Measurements from ENCODE around the gene CNN3.

Gene CNN3

DNA sequence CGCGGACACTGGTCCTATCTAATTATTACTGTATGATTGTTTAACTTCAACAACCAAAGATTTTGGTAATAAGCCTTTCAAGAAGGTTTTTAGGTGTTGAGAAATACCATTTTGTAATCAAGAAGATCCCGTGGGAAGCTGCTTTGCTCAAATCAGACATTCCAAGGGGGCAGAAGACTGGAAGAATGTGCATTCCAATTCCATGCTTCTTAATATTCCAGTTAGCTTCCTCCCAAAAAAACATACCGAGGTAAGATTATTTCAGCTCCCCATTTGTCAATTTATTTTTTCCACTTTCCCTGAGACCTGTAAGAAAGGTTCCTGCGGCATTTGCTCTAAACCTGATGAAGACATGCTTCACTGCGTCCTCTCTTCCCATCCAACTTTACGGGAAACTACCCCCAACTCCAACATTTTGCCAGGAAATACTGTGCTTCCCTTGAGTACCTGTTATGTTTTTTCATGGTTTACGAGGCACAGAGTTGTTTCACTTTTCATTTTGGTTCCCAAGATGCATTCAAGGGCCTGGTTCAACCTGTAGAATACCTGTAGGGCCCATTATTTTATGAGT, 4.1 kb downstream of the CNN3 start:
- no peak for DNase-seq (ENCODE audit: low read depth)

DNA sequence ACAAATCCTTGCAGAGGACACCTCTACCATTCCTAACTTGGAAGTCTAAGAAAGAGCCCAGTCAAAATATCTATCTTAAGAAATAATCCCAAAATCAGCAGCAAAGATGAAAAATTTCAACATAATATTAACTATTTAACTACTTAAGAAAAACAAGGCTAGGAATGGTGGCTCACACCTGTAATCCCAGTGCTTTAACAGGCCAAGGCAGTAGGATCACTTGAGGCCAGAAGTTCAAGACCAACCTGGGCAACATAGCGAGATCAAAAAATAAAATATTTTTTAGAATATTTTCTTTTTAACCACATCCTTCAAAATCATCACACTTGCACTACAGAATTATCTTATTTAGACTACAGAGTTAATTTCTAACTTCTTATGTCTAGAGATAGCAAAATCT, 4.9 kb downstream of the CNN3 start:
- no peak for DNase-seq (ENCODE audit: low read depth)

DNA sequence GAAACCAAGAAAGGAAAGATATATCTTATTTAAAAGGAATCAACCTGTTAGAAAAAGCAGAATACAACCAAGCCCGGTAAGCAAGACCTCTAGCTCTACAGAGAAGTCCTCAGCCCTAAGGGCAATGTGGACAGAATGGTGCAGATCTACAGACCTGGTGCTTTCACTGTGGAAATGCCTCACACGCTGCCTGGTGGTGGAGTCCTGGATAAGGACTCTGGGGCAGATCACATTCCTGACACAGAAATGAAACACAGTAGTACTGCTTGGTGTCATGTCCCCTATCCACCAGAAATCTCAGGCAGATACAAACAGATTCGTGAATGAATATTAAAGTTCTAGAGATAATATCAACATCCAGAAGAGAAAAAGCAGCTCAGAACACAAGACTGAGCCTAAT, 6.8 kb downstream of the CNN3 start:
- no peak for DNase-seq (ENCODE audit: low read depth)

DNA sequence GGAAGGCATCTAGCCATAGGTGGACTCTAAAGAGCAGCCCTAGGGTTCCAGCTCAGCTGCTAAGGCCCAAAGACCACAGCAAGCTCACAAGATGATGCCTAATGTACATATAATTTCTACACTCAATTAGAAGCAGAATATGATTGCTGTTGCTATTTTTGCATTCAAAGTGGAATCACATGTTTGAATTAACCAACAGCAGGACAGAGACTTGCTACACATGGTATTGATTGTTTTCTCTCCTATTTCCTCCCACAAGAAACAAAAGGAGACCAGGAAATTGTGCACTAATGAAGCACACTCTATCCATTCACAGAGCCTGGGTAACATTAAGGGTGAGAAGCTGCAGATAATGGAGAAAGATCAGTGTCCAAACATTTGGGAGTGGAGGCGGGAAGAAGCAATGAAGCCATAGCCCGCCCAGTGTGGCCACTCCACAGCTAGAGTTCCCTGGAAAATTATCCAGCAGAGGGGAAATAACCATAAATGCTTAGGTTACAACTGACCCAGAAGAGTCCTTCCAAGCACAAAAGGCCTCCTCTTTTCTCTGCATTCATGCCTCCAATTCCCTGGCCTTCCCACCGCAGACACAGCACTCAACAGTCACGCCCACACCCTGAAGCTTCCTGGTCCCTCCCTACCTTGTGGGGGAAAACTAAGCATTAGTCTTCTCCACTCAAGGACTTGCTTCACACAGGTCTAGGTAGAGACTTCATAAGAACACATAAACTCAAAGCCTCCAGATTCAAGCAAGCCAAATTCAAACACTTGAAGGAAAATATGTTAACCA, 7.5 kb downstream of the CNN3 start:
- DNase-seq (ENCODE audit: low read depth), result no peak

DNA sequence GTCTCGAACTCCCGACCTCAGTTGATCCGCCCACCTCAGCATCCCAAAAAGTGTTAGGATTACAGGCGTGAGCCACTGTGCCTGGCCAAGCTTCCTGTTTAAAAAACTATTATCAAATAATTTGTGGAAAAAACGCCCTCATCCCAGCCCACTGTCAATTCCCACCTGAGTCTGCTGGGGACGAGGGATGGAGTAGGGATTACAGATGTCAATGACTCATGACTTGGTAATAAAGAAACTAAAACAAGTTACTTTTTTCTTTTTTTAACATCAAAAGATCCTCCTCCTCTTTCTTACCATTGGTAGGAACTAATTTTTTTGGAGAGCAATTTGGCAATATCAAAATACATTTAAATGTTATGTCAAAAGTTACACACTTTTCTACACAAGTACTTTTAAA, 9.7 kb downstream of the CNN3 start:
- no peak for DNase-seq (ENCODE audit: low read depth)

DNA sequence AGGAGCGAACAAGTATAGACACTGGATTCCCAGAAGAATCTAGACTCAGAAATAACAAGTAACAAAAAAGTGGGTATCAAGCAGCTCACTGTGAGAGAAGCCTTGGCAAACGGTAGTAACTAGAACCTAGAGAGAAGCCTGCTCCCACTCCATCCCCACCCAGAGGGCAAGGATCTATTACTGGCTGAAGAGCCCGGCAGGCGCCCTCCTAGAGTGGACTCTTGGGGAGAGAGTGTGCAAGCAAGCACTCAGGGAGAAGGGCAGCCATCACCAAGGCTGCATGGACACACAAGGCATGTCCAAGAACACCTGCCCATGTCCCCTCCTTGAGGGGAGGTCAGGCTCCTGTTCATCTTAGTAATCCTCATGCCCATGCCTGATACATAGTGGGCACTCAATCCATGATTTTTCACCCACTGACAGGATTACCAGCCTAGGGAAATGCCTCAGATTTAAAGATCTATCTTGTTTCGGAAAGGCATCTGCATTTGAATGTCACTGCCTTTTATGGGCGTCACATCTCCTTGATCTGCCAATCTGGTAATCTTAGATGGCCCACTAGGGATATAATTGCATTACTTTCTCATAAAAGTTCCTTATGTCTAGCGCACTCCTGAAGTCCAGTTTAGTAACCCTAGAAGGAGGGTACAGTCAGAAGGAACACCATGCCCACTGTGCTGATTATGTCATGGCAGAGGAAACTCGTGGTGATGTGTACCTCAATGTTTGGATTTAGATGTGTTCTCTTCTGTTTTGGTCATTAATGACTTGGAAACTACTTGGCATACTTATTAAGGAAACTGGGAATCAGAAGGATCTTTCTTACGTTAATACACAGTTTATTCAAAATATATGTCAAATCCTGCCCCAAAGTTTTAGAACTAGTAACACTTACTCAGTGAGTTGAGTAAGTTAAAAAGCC, 14.4 kb downstream of the CNN3 start:
- DNase-seq (ENCODE audit: low read depth), result no peak

DNA sequence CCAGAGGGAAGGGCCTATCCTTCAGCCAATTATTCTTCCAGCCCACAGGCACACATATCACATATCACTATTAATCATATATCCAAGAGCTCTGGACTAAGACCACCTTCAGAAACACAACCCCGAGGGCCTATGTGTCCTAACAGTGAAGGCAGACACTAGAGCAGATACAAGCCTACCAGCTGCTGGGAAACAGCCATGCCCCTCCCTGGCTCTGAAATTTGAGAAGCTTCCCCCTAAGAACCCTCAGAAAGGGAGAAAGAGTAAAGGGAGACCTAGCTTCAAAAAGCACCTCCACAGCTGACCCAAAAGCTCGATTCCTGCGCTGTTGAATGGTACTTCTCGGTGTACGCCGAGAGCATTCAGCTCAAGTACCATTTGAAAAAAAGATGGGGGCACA, 17.4 kb downstream of the CNN3 start:
- no peak for DNase-seq (ENCODE audit: low read depth)

DNA sequence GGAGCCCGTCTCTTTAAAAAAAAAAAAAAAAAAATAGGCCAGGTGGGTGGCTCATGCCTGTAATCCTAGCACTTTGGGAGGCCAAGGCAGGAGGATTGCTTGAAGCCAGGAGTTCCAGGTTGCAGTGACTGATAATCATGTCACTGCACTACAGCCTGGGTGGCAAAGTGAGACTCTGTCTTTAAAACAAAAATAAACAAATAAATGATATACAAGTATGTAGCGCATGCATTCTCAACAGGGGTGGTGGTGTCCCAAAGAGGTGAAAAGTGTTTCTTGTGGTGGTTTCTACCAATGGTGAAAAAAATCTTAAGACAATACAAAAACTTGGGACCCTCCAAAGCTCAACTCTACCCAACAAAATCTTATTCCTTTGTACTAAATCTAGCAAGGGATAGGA, 17.9 kb downstream of the CNN3 start:
- DNase-seq (ENCODE audit: low read depth), result no peak

DNA sequence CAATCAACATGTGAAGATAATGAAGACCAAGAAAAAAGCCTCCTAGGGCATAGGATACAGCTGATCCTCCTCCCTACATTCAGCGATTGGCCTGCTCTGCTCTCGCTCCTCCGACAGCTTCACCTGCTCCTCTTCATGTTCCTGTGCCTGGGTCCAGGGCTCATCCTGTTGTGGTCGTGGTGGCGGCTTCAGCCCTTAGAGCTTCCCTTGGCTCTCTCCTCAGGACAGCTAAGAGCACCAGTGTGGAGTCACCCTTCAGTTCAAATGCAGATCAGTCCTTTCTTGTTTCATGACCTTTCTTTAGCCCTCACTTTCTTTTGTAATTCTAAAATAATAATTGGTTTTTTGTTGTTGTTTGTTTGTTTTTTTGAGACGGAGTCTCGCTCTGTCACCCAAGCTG, 18.7 kb downstream of the CNN3 start:
- no peak for DNase-seq (ENCODE audit: low read depth)

DNA sequence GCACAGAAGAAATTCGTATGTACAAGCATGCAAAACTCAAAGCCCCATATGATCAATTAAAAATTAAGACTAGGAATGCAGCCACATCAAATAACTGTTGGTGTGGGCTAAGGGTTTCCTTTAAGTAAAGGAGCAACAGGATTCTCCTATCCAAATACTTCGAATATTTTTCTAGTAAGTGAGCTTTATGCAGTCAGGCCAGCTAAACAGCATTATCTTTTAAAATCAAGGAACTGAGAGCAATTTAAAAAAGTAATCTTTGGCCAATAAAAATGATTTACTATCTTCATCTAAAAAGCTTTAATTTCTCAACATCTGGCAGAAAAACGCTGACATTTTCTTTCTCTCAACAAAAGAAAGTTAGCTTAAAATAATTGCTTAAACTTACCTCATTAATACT, 19.8 kb downstream of the CNN3 start:
- DNase-seq (ENCODE audit: low read depth), result no peak

DNA sequence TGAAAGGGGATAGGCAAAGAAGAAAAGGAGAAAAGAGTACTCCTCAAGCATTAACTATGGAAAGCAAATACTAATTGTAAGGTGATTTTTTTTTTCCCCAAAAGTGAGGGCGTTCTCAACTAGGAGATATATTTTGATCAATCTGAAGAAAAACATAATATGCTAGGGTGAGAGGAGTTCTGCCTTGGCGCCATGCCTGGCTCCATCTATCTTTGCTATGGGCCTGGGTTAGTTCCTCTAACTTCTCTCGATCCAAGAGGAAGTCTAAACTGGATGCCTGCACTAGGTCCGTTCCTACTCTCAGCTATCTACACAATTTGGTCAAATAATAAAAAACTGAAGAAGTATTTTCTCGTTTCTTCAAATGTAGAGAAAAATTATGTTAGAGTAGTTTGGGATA, 20.5 kb downstream of the CNN3 start:
- DNase-seq (ENCODE audit: low read depth), result no peak

DNA sequence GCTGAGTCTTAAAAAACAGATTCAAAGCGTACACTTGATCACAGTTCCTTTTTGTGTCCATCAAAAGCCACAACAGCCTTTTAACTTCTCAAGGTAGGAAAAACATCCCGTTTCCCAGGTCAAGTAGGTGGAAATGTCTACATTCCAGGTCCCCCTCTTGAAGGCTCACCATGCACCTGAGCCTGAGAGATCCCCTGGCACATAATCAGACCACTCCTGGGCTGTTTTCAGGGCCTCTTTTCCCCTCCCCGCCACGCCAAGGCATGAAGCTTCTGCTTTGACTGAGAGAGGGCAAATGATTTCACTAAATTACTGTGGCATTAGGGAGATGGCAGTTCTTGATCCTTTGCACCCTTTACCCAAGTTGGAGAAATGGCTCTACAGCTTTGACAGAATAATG, 21.7 kb downstream of the CNN3 start:
- DNase-seq (ENCODE audit: low read depth), result no peak

DNA sequence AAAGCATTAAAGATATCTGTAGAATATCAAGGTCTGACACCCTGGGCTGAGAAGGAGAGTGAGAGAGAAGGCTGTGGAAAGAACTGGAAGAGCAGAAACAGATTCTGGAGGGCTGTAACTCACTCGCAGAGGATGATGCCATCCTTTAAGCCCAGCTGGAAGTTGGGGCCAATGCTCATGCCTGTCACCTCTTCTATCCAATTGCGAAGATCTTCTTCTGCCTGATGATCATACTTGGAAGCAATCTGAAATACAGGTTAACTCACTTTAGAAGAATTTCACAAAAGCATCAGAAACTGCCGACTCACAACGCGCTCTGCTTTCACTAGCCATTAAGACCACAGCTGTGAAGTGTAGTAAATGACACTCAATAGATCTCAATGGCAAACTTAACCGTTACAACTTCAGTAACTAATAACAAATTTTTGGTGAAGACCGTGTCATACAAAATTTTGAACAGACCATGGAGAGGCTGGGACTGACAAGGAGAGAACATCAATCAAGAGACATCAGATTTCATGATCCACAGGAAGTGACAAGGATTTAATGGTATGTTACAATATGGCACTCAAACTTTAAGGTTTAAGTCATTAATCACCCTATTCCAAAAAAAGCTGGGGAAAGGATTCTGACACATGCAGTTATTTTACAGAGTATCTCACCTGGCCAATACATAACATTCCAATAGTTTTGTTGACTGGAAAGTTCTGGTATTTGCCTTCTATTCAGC, 23.5 kb downstream of the CNN3 start:
- DNase-seq (ENCODE audit: low read depth), result no peak

DNA sequence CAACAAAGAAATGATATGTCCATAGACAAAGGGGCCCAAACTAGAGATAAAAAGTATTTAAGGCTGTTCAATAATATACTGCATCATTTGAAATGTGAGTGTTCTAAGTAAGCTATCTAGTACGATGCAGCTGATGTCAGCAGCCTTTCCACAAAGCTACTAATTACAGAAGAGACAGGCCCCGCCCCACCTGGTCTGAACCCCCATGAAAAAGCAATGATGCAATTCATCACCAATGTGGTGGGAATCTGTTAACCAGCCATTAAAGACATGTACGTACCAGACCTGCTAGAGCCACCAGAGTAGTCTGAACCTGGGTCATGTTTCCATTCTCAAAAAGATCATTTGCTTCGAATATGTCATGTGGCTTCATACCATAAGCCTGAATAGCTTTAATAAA, 25.1 kb downstream of the CNN3 start:
- no peak for DNase-seq (ENCODE audit: low read depth)

DNA sequence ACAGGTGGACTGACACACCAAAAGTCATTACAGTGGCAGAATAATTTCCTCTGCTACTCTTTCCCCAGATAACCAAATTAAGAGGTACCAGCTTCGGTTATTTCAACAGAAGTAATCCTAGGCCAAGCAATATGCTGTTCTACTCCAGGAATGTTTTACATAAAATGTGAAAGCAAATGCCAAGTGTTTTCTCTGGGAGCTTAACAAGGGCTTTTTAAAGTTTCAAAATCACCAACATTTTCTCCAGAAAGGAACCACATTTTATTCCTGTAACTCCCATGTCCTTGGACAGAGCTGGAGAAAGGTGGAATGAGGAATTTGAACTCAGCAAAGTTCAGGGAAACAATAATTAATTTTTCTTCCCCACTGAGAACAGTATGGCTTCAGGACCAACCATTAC, 27.2 kb downstream of the CNN3 start:
- no peak for DNase-seq (ENCODE audit: low read depth)

DNA sequence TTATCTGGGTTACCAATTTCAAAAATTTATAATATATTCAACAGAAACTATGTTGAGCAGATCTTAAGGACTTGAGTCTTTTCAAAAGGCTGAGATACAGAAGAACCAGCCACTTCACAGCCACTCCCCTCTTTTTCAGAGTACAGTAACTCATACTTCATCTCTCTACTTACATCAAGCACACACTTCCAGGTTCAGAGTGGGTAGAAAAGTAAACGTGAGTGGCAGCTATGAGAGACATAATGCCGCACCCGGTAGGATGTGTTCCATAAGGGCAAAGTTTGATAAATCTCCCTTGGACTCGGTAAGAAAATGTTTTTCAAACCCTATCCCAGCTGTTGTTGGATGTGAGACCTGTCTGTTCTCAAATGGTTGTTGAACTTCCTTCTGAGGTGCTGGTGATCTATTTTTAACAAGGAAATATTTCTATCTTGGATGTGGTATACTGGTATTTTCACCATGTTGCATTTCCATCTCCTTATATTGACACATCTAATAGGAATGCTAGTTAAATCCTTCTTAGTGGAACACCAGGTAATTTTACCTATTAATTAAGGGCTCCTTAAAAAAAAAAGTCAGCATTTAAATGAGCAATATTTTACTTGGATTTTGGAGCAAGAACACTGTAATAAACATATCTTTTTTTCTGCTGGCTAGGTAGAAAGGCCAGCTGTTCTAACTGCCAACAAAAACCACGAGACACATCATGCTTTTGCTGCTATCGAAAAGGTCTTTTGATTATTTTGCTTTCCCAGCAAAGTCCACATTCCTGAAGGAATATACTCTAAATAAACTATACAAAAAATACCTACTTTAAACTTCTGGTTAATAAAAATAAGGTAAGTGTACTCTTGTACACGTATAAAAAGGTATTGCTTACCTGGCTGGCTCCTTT, 28.2 kb downstream of the CNN3 start:
- DNase-seq (ENCODE audit: low read depth), result no peak

DNA sequence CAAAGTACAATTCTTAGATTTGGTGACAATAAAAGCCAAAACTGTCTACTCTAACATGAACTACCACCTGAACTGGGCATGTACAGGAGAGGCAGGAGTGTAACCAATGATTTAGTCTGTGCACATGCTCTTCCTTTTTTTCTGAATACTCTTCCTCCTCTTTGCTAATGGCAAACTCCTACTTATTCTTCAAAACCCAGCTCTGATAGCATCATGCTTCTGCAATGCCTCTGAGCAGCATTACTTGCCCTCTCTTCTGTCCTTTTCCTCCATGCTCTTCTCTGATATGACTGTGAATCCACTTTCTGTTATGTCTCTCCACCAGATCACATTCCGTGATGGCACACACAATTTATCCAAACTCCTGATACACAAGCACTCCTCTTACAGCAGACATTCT, 31.4 kb downstream of the CNN3 start:
- DNase-seq (ENCODE audit: low read depth), result no peak

DNA sequence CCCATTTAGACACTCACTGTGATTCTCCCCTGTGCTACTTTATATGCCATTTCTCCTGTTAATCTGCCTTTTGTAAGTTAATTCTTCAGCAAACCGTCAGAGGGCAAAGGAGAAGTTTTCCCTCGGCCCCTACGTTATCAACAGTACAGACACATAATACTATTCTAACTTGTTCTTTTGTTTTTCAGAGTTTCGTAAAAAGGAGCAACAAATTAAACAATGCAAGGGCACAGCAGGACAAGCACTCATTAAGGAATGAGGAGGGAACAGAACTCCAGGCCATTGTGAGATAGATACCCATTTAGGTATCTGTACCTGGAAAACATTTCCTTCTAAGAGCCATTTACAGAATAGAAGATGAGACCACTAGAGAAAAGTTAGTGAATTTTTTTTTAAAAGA, 32.3 kb downstream of the CNN3 start:
- no peak for DNase-seq (ENCODE audit: low read depth)

DNA sequence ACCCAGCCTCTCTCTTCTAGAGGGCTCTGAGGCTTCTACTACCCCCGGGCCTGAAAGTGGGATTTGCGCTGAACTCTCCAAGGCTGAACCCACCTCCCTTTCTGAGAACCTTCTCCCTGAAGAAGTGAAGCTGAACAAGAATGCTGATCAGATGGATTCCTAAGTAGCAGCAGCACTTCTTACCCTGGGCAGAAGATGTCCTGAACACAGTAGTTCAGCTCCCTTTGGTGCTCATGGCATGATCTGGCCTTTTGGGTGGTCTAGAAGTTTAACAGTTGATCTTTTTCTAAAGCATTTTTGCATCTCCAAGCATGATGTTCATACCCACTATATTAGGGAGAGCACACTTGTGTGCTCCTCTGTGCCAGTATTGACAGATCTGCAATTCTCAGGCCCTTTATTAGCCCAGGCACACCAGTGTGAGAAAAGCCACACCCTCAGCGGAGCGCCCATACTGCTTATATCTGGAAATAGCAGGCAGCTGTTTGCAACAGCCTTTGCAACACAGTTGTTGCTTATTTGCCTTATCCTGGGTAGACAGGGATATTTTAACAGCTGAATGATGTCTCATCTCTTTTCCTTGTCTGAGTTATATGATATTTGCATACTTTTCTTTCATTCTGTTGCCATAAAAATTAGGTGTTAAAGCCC, 34.2 kb downstream of the CNN3 start:
- DNase-seq (ENCODE audit: low read depth), result no peak

DNA sequence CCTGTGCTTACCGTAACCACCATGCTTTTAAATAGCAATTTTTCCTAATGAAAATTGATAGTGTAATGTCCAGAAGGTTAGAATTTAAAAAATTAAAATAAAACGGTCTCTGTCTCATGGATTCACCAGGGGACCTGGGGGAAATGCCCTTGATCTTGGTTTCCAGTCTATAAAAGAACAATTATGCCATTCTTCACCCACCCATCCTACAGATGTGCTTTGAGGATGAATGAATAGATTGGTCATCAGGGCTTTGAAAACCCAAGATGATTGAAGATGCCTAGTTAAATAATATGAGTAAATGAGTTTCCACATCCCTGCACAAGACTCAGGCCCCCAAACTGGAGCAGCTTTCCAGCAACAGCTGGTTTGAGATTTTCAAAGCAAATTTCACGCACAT, 38.7 kb downstream of the CNN3 start:
- DNase-seq (ENCODE audit: low read depth), result no peak

DNA sequence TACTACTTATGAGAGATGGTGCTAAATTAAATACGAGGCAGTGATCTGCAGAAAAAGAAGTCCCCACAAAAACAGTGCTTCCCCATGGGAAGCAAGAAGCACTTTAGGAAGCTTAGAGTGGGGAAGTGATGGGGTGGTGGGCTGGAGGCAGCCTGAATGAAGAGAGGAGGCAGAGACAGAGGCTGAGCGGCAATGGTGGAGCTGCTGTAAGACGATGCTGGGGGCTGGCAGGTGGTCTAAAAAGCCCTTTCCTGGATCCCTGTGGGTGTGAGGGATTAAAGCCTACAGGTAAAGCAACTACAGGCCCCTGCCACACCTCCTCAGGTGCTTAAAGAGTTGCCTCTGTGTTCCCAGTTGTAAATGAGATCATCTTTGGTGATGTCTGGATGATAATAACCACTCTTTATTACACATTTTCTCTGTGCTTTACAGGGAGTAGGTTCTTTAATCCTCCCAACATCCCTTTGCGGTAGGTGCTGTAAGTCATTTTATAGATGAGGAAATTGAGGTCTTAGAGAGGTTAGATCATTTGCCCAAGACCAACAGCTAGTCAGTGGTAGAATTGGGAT, 39.2 kb downstream of the CNN3 start:
- DNase-seq (ENCODE audit: low read depth), result no peak
